ENCODE results near the gene SGPL1. TPM values are rescaled to one million over a fixed set of nuclear protein-coding genes. Genes with fewer than 3 reads are reported as not detected.

SGPL1 gene
- total RNA-seq, 1 experiment from 2014 or later = 25.5 TPM

DNA sequence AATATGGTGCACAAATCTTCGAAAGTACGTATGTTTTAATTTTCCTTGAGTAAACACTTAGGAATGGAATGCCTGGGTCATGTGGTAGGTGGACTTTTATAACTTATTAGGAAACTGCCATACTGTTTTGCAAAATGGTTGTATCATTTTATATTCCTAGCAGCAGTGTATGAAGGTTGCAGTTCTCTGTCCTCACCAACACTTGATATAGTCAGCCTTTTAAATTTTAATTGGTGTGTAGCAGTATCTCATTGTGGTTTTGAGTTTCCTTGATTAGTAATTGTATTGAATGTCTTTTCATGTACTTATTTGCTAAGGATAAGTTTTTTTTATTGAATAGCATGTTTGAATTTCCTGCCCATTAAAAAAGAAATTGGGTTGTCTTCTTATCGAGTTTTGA is 73.5 kb downstream of the SGPL1 start:
- in situ Hi-C loops (cut with HindIII; ENCODE audit: low pct_unique_long_range_greater_than_20kb, low sequenced_read_pairs) = no loop called here
- no peak for DNase-seq (ENCODE audit: low read depth)

DNA sequence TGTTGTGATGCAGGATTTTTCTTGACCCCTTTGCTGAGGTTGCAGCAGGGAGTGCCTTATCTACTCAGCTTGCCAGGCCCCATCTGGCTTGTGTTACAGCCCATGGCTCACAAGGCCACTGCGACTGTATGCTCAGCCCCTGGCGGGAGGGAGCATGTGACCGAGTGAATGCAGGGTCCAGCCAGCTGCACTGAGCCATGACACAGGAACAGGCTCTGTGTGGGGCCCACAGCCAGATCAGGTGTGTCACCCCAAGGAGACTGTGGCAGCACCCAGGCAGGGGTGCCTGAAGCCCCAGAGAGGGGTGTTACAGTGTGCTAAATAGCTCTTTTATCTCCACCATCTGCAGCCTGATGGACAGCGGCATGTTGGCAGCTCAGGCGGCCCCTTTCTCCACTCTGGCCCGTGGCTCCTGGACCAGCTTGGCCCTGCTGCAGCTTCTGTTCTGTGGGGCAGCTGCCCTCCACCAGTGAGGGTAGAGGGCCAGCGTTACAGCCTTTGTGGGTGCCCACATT is 75.2 kb downstream of the SGPL1 start:
- in situ Hi-C loops (cut with HindIII; ENCODE audit: low pct_unique_long_range_greater_than_20kb, low sequenced_read_pairs) = no loop called here

DNA sequence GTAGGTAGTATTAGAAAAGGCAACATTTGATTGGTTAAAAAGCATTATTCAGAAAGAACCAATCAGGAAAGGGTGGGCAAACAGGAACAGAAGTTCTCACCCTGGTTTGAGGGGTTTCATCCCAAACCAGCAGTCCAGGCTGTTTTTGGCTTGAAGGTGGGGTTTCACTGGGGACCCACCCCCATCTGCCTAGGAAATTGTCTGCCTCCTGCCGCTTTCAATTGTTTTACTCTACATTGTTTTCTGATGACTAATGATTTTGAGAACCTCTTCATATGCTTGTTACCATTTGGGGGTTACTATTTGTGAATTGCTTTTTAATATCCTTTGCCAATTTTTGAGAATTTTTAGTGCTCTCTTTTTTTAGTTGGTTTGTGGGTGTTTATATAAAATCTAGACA is 75.9 kb downstream of the SGPL1 start:
- DNase-seq (ENCODE audit: low read depth) = no peak
- in situ Hi-C loops (cut with HindIII; ENCODE audit: low pct_unique_long_range_greater_than_20kb, low sequenced_read_pairs) = no loop called here

More for the DNA sequence above, 75.2 kb downstream of the SGPL1 start:
- DNase-seq (ENCODE audit: low read depth) = no peak

DNA sequence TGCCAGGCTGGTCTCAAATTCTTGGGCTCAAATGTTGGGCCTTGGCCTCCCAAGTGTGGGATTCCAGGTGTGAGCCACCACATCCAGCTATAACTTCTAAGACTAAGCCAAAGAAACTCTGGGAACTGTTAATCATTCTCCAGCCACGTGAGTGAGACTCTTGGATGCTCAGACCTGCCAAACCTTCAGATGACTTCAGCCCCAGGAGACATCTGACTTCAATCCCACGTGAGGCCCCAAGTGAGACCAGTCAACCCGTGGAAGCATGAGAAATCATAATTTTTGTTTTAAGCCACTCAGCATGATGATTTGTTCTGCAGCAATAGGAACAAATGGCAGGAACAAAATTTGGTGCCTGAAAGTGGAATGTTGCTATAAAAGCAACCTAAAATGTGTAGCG is 76.9 kb downstream of the SGPL1 start:
- DNase-seq (ENCODE audit: low read depth) = no peak
- in situ Hi-C loops (cut with HindIII; ENCODE audit: low pct_unique_long_range_greater_than_20kb, low sequenced_read_pairs) = no loop called here

DNA sequence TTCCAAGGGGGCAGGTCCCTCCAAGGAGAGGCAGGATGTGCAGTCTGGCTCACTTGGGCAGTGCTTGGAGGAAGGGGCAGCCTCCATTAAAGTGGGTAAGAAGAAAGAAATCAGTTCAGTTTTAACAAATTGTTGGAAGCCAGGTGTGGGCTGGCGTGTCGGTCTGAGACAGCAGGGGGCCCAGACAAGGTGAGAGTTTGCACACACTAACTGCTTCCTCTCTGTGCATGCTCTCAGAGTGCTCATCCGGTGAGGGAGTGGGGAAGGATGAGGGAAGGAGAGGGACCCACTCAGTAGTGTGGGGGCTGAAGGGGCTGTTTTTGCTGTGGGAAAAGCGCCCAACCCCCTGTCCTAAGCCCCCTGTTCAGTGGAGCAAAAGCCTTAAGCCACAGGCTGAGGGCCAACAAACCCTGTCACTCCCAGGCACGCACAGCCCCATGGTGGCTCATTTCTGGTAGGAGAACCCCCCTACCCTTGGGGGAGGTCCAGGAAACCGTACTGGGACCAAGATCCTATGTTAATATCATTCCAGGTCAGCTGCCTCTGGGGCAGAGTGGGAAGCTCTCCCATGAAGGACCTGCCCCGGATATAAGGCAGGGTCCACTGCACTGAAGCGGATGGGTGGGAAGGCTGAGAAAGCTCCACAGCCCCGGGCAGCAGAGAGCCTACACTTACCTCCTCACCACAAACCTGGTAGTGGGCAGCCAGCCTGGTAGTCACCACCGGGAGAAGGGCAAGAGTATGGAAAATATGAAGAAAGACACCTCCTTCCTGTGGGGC is 77.7 kb downstream of the SGPL1 start:
- in situ Hi-C loops (cut with HindIII; ENCODE audit: low pct_unique_long_range_greater_than_20kb, low sequenced_read_pairs) = no loop called here
- no peak for DNase-seq (ENCODE audit: low read depth)

DNA sequence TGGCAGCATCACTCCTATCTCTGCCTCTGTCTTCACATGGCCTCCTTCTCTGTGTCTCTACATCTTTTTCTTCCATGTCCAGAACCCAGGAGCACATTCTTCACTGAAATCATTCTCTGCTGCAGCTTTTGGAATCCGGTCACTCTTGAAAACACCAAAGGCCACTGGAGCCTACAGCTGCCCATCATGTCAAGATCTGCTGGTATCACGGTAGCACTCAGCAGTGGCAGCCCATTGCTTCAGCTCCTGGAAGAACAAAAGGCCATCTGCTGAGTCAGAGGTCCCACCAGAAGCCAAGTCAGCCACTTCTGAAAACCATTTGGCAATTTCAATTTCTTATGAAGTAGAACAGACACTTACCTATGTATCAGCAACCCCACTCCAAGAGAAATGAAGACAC is 78.7 kb downstream of the SGPL1 start:
- in situ Hi-C loops (cut with HindIII; ENCODE audit: low pct_unique_long_range_greater_than_20kb, low sequenced_read_pairs) = no loop called here
- no peak for DNase-seq (ENCODE audit: low read depth)

DNA sequence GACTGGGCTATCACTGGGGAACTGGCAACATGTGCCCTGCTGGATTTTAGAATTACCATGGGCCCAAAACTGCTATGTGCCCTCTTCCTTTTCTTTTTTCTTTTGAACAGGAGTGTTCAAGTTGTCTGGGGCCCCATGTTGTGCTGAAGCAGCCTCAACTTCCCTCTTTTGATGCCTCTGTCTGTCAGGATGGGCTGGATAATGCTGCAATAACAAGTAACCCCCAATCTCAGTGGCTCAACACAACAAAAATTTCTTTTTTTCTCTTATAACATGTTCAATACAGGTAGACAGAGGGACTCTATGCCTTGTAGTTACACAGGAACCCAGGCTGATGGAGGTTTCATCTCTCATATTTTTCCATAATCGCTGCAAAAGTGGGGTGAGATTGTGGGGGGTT is 80.8 kb downstream of the SGPL1 start:
- in situ Hi-C loops (cut with HindIII; ENCODE audit: low pct_unique_long_range_greater_than_20kb, low sequenced_read_pairs) = no loop called here
- no peak for DNase-seq (ENCODE audit: low read depth)

DNA sequence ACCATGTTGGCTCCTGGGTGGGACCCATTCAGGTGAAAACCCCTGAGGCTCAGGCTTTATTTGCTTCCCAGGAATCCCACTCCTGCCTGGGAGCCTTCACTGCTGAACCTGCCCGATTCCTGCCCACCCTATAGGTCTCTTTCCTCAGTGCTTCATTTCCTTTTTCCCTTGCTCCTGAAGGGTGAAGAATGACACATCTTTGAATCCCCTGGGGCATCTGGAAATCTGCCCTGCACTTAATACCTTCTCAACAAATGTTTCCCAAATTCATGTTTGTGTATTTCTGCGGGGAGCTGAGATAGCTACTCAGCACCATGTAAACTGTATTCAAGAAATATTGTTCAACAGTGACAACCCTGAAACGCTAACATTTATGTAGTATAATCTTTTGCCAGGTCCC is 82.9 kb downstream of the SGPL1 start:
- no peak for DNase-seq (ENCODE audit: low read depth)
- in situ Hi-C loops (cut with HindIII; ENCODE audit: low pct_unique_long_range_greater_than_20kb, low sequenced_read_pairs) = no loop called here

DNA sequence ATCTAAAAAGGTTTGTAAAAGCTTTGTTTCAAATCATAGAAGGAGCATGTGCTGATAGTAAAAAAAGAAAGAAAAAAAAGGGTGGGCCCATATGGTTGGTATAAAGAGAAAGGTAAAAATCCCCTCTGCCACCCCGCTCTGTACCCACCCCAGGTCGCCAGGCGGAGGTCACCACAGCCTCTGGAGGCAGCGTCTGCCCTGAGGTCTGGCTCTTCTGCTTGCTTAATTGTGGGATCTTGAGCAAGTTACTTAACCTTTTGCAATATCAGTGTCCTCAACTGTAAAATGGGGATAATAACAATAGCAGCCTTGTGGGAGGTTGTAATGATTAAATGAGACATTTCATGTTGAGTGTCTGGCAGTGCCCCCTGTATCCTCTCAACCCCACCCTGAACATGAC is 83.3 kb downstream of the SGPL1 start:
- in situ Hi-C loops (cut with HindIII; ENCODE audit: low pct_unique_long_range_greater_than_20kb, low sequenced_read_pairs) = no loop called here
- DNase-seq (ENCODE audit: low read depth) = no peak

DNA sequence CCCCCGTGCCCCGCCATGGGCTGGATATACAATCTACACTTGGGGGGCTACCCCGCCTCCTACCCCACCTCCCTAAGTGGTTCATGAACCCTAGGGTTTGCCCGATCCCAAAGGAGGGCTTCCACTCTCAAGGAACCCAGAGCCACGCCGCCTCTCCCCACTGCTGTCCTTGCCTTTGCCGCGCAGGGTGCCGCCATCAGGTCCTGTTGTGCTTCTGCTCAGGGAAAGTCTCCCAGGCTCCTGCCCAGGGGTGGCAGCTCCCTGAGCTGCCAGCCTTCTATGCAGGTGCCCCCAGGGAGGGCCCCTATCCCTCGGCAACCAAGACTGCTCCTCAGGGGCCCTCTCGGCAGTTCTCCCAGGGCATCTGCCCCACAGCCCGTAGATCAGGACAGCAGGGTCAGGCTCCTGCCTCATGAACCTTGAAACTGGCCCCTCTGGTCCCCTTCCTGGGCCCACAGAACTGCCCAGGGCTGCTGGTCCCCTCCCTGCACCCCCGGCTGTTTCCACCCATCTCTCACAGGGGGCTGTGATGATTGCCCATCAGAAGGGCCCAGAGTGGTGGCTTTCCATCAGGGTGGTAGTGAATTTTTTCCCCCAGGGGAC is 85.6 kb downstream of the SGPL1 start:
- DNase-seq (ENCODE audit: low read depth) = no peak
- in situ Hi-C loops (cut with HindIII; ENCODE audit: low pct_unique_long_range_greater_than_20kb, low sequenced_read_pairs) = no loop called here

DNA sequence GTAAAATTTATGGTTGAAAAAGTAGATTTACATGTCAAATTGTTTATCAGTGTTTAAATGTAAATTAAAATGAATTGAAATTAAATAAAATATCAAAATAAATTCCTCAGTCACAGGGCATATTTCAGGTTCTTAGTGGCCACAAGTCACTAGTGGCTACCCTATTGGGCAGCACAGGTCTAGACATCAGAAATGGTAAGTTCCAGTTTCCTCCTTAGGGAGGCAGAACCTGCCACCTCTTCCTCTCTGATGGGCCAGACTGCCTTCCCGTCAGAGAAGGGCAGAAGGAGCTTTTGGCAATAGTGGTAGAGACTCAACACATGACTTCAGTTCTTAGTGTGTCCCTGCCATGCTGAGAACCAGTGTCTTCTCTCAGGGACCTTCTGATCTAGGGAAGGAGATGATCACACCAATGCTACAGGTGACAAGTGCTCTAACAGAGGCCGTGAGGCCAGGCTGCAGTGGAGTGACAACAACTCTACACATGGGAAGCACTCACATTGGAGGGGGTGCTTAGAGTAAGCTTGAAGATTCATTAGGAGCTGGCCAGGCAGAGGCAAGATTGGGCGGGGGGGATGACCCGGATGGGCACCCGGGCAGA is 87.0 kb downstream of the SGPL1 start:
- in situ Hi-C loops (cut with HindIII; ENCODE audit: low pct_unique_long_range_greater_than_20kb, low sequenced_read_pairs) = no loop called here
- no peak for DNase-seq (ENCODE audit: low read depth)

DNA sequence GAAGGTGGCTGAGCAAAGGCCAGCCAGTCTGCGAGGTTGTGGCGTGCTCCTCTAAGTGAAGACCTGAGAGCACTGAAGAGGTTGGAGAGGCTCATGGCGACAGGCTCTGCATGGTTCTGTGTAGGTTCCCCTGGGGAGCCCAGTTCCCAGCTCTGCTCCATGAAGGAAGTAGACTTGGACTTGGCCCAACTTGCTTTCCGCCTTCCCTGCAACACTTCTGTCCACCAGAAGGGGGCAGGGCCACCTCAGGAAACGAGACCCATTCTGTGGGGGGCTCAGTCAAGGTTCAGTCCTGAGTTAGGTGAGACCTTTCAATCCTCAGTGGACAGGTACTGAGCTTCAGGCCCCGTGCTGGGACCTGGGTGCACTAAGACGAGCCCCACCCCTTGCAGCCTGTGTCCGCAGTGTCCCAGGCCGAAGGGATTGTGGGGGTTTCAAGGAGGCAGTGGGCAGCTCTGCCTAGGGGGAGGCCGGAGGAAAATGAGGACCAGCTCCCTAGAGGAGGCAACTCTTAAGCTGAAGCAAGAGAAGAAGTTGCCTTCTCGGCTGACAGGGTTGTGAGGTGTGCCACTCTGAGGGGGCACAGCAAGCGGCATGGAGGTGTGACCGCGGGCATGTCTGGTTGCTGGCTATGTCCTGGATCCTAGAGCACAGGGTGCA is 87.6 kb downstream of the SGPL1 start:
- DNase-seq (ENCODE audit: low read depth) = no peak
- in situ Hi-C loops (cut with HindIII; ENCODE audit: low pct_unique_long_range_greater_than_20kb, low sequenced_read_pairs) = no loop called here

DNA sequence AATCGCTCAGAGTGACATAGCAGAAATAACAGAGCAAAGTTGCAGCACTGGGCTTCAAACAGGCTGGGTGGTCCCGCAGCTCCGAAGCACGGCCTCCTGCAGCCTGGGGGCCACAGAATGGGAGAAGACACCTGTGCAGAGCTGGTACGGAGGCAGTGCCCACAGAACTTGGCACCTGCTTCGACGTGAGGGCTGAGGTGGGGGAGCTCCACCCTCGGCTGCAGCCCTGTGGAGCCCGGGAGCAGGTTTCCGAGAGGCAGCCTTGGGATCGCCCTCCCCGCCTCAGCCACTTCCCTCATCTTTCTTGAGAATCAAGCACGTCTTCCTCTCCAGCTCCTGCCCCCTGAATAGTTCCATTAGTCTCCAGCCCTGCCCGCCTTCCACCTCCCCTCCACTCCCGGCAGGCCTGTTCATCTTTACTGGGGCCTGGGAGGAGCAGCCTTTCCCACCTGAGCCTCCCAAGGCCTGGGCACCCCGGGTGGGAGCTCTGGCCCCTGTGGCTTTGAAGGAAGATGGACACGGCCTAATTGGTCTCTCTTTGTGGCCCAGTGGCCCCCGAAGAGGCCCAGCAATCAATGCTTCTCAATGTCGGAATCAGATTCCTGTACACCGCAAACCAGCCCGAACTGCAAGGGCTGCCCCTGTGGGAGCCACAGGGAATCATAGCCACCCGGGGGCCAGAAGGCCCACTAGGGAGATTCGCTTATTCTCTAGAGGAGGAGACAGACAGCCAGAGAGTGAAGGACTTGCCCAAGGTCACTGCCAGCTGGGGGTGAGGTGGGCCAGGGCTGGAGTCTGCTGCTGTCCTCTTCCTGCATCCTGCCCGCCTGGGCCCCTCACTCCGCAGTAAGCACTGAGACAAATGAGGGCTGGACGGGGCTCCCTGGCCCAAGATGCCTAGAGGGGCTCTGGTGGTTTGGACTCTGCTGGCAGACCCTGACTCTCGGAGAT is 89.6 kb downstream of the SGPL1 start:
- DNase-seq (ENCODE audit: low read depth) = no peak

DNA sequence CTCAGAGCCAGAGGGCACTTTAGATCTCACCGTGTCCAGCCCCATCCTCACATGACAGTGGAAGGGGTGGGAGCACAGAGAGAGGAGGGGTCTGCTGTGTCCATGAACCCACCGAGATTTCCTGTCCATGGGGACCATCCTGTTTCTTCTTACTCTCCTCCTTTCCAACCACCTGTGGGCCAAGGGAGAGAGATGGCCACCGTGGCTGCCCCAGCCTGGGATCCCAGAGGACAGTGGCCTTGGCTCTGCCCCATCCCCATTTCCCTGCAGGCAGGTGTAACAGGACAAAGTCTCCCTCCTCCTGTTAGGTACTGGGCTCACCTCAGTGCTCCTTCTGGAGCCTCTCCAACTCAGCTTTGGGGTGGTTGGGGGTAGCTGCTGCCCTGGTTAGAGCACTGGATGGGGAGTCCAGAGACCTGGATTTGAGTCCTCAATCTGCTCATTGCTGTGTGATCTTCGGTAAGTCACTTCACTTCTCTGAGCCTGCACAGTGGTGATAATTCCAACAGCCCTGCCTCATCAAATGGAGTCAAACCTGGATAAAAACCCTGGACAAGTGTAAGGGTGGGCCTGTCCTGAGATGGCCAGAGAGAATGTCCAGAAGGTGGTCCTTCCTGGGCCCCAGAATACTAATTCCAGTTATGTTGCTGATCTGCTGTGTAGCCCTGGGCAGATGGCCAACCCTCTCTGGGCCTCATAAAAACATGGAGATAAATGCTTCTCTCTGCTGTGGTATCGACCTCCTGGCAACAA is 90.5 kb downstream of the SGPL1 start:
- no peak for DNase-seq (ENCODE audit: low read depth)
- in situ Hi-C loops (cut with HindIII; ENCODE audit: low pct_unique_long_range_greater_than_20kb, low sequenced_read_pairs) = no loop called here

More for the DNA sequence above, 89.6 kb downstream of the SGPL1 start:
- in situ Hi-C loops (cut with HindIII; ENCODE audit: low pct_unique_long_range_greater_than_20kb, low sequenced_read_pairs) = no loop called here

DNA sequence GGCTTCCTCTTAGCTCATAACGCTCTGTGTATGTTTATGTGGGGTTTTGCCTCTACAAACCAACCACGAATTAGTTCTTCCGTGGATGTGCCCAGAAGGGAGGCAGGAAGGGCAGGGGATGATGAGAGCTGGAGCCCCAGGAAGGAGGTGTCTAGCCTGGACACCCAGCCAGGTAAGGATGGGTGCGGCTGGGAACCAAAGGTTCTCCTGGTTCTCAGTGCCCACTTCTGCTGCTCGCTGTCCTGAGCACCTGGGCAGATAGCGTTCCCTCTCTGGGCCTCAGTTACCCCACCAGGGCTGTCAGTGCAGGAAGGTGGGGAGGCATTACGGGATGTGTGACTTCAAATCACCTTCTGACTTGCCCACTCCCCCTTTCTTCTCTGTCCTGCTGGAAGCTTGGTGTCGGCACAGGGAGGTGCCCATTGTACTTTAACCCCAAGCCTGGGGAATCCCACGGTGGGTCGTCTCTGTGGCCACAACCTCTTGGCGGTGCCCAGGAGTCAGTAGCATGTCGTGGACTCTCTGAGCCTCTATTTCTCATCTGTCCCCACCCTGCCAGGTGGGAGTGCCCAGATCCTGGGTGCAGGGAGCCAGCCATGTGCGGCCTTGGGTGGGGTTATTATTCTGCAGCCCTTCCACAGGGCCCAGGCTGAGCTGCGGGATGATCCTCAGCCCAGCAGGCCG is 91.3 kb downstream of the SGPL1 start:
- in situ Hi-C loops (cut with HindIII; ENCODE audit: low pct_unique_long_range_greater_than_20kb, low sequenced_read_pairs) = no loop called here

DNA sequence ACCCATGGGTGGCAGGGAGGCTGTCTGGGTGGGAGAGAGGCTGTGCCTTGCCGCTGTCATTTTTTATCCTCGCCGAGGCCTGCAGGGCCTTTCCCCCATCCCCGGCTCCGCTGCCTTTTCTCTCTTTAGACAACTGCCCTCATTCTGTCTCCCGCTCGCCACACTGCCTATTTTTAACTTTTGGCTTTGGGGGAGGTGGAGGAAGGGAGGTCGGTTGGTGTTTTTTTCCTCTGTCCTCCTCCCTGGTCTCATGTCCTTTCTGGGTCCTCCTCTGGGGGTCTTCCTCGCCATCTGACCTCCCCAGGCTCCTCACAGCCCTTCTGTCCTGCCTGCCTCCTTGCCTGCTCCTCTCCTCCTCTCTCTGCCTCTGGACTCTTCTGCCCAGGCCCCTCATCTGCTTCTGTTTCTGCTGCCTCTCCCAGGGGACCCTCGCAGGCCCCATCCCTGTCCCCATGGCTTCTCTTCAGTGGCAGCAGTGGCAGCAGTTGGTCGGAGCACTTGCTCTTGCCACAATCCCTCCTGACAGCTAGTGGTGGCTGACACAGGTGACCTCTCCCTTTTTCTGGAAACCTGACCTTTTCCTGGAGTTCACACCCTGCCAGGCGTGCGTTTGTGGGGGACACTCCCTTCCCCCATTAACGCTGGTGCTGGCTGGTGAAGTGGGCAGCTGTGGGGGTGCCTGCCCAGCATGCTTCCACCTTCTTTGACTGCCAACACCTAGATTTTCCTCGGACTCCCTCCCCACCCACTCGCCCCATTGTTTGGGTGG is 92.1 kb downstream of the SGPL1 start:
- DNase-seq (ENCODE audit: low read depth) = no peak
- in situ Hi-C loops (cut with HindIII; ENCODE audit: low pct_unique_long_range_greater_than_20kb, low sequenced_read_pairs) = no loop called here

More for the DNA sequence above, 91.3 kb downstream of the SGPL1 start:
- DNase-seq (ENCODE audit: low read depth) = no peak

Data from Caki2 (cell line).